HepG2 (cell line): ENCODE measurements around the gene CNOT1. TPM values are rescaled to one million over a fixed set of nuclear protein-coding genes. Genes with fewer than 3 reads are reported as not detected.

Source experiments
- AGO2 ChIP-seq: fragments of 200-400 bp; formaldehyde crosslinking; optimal IDR thresholded peaks from 2 replicates; pipeline ENCODE3; 2017; ENCODE audit warnings: mild to moderate bottlenecking, low read depth, low read length, moderate library complexity
- CEBPB ChIP-seq: IDR thresholded peaks from 2 replicates; pipeline ENCODE4 v1.6.1; 2011; ENCODE audit warnings: low read depth, low read length, improper control_type of control experiment, borderline replicate concordance
- DMAP1 ChIP-seq: IDR thresholded peaks from 2 replicates; pipeline ENCODE4 v1.6.1; 2016
- GPBP1L1 ChIP-seq: sonication (generic); formaldehyde crosslinking; IDR thresholded peaks from 2 replicates; pipeline ENCODE4 v1.5.0; 2020; ENCODE audit warnings: mild to moderate bottlenecking, missing genetic modification reagents
- HIVEP1 ChIP-seq: sonication (generic); formaldehyde crosslinking; IDR thresholded peaks from 2 replicates; pipeline ENCODE4 v1.4.0; 2020; ENCODE audit warnings: mild to moderate bottlenecking, missing genetic modification reagents
- HNRNPH1 ChIP-seq: fragments of 200-400 bp; formaldehyde crosslinking; optimal IDR thresholded peaks from 2 replicates; pipeline ENCODE3; 2017; ENCODE audit warnings: mild to moderate bottlenecking, low read depth, low read length
- IKZF1 ChIP-seq: fragments of 450-650 bp; IDR thresholded peaks from 2 replicates; pipeline ENCODE4 v1.7.1; 2016
- KDM6A ChIP-seq: IDR thresholded peaks from 2 replicates; pipeline ENCODE4 v1.6.1; 2016; ENCODE audit warnings: low read depth
- RARA ChIP-seq: IDR thresholded peaks from 2 replicates; pipeline ENCODE4 v1.6.1; 2016; ENCODE audit warnings: missing genetic modification reagents, missing compliant biosample characterization
- REST ChIP-seq, 2 experiments: IDR thresholded peaks; 2 replicates each; pipeline ENCODE4 v1.6.1; 2011 to 2012; ENCODE audit warnings: low read length in 2 of 2, borderline replicate concordance in 1 of 2, low read depth in 1 of 2, mild to moderate bottlenecking in 1 of 2, moderate library complexity in 1 of 2
- RFXANK ChIP-seq: IDR thresholded peaks from 2 replicates; pipeline ENCODE4 v1.6.1; 2016
- SP2 ChIP-seq: sonication (generic); formaldehyde crosslinking; IDR thresholded peaks from 2 replicates; pipeline ENCODE4 v1.5.1; 2020; ENCODE audit warnings: mild to moderate bottlenecking, missing genetic modification reagents
- SP5 ChIP-seq: IDR thresholded peaks from 2 replicates; pipeline ENCODE4 v1.6.1; 2016; ENCODE audit warnings: low read depth, borderline replicate concordance
- TGIF2 ChIP-seq: IDR thresholded peaks from 2 replicates; pipeline ENCODE4 v1.6.1; 2016; ENCODE audit warnings: control low read depth, missing compliant biosample characterization
- XBP1 ChIP-seq: sonication (generic); formaldehyde crosslinking; IDR thresholded peaks from 2 replicates; pipeline ENCODE4 v1.5.0; 2020; ENCODE audit warnings: missing genetic modification reagents
- YEATS4 ChIP-seq: sonication (generic); formaldehyde crosslinking; IDR thresholded peaks from 2 replicates; pipeline ENCODE4 v1.4.0; 2020; ENCODE audit warnings: missing genetic modification reagents, borderline replicate concordance
- ZFP82 ChIP-seq: sonication (generic); formaldehyde crosslinking; IDR thresholded peaks from 2 replicates; pipeline ENCODE4 v1.5.1; 2020; ENCODE audit warnings: mild to moderate bottlenecking, missing genetic modification reagents, borderline replicate concordance
- ZNF350 ChIP-seq: sonication (generic); formaldehyde crosslinking; IDR thresholded peaks from 2 replicates; pipeline ENCODE4 v1.4.0; 2020; ENCODE audit warnings: mild to moderate bottlenecking, low read depth, missing genetic modification reagents, borderline replicate concordance
- ZNF615 ChIP-seq: sonication (generic); formaldehyde crosslinking; IDR thresholded peaks from 2 replicates; pipeline ENCODE4 v1.5.0; 2020; ENCODE audit warnings: mild to moderate bottlenecking, missing genetic modification reagents, borderline replicate concordance
- ZNF674 ChIP-seq: sonication (generic); formaldehyde crosslinking; IDR thresholded peaks from 2 replicates; pipeline ENCODE4 v1.5.0; 2020; ENCODE audit warnings: low read depth, mild to moderate bottlenecking, missing genetic modification reagents
- ZNF780A ChIP-seq: sonication (generic); formaldehyde crosslinking; IDR thresholded peaks from 2 replicates; pipeline ENCODE4 v1.8.0; 2022; ENCODE audit warnings: mild to moderate bottlenecking, missing genetic modification reagents, moderate library complexity
- ZSCAN30 ChIP-seq: sonication (generic); formaldehyde crosslinking; IDR thresholded peaks from 2 replicates; pipeline ENCODE4 v1.5.0; 2020; ENCODE audit warnings: mild to moderate bottlenecking, missing genetic modification reagents
- polyA plus RNA-seq, 8 experiments: library from polyadenylated mRNA; depleted of rRNA in 3 of 8; stranded (reverse) in 7 of 8; unstranded in 1 of 8; fragments of >200 nt; fragmentation: Illumina TruSeq in 4 of 8; extraction: Trizol in 4 of 8; gene quantifications; 2 replicates each; pipeline versions ENCODE4 v1.2.1 to v1.2.3, GENCODE V29; 2011 to 2016; ENCODE audit warnings: low read depth in 4 of 8, missing spikeins in 1 of 8, mixed read lengths in 1 of 8; ENCODE audit not compliant: insufficient read depth in 1 of 8
- total RNA-seq, 5 experiments: library from RNA; depleted of rRNA; stranded (reverse); fragments of >200 nt; fragmentation: Illumina TruSeq; extraction: Trizol; gene quantifications; 2 replicates each; pipeline ENCODE4 v1.2.3, GENCODE V29; 2016; ENCODE audit warnings: low read depth in 1 of 5
- TF ChIP-seq, protein P1 (sequence below): sonication (generic); formaldehyde crosslinking; conservative IDR thresholded peaks from 2 replicates; pipeline ENCODE4 v1.4.0; 2020; ENCODE audit warnings: missing genetic modification reagents
- TF ChIP-seq, protein P2 (sequence below): IDR thresholded peaks from 2 replicates; pipeline ENCODE4 v1.6.1; 2016; ENCODE audit warnings: missing compliant biosample characterization, missing genetic modification reagents, borderline replicate concordance
- TF ChIP-seq, protein P3 (sequence below): sonication (generic); formaldehyde crosslinking; IDR thresholded peaks from 2 replicates; pipeline ENCODE4 v1.5.0; 2020; ENCODE audit warnings: missing genetic modification reagents, mild to moderate bottlenecking, borderline replicate concordance

The CNOT1 gene
- total and polyA plus RNA-seq, 2 of the 13 experiments (the other 11 are each of a cell fraction or from before 2014, with no cell fraction given): 188 to 232 TPM

DNA sequence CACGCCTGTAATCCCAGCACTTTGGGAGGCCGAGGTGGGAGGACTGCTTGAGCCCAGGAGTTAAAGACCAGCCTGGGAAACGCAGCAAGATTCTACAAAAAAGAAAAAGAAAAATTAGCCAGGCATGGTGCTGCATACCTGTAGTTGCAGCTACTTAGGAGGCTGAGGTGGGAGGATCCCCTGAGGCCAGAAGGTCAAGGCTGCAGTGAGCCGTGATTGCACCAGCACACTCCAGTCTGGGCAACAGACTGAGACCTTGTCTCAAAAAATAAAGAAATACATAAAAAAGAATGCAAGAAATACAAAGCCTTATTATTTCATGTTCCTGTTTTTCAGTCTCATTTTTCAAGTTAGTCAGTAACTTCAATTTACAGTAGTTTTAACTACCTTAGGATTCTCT, 5.9 kb upstream of the CNOT1 start (continued):
- TF ChIP-seq REST (IDR thresholded peaks at IDR 0.05; ENCODE audit: borderline replicate concordance in 1 of 2, low read depth in 1 of 2, low read length in 2 of 2) (no peak), TGIF2 (CRISPR knock-in tag) (no peak), ZNF674 (CRISPR knock-in tag) (no peak), DMAP1 (no peak), RFXANK (CRISPR knock-in tag) (no peak), HNRNPH1 (no peak), IKZF1 (no peak), HIVEP1 (CRISPR knock-in tag) (no peak), KDM6A (CRISPR knock-in tag) (no peak), RARA (CRISPR knock-in tag) (peak; percentile 46; the same call in 1 of the 2 replicates), XBP1 (no peak), SP5 (CRISPR knock-in tag) (peak; percentile 41; the same call in 1 of the 2 replicates), AGO2 (no peak), GPBP1L1 (no peak), ZNF780A (no peak), CEBPB (peak; percentile 45; the same call in 1 of the 2 replicates), ZSCAN30 (no peak), ZNF615 (CRISPR knock-in tag) (no peak), ZFP82 (no peak), YEATS4 (no peak), SP2 (no peak), ZNF350 (no peak)
- TF ChIP-seq, protein P1, sequence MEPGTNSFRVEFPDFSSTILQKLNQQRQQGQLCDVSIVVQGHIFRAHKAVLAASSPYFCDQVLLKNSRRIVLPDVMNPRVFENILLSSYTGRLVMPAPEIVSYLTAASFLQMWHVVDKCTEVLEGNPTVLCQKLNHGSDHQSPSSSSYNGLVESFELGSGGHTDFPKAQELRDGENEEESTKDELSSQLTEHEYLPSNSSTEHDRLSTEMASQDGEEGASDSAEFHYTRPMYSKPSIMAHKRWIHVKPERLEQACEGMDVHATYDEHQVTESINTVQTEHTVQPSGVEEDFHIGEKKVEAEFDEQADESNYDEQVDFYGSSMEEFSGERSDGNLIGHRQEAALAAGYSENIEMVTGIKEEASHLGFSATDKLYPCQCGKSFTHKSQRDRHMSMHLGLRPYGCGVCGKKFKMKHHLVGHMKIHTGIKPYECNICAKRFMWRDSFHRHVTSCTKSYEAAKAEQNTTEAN: no peak
- TF ChIP-seq, protein P2, sequence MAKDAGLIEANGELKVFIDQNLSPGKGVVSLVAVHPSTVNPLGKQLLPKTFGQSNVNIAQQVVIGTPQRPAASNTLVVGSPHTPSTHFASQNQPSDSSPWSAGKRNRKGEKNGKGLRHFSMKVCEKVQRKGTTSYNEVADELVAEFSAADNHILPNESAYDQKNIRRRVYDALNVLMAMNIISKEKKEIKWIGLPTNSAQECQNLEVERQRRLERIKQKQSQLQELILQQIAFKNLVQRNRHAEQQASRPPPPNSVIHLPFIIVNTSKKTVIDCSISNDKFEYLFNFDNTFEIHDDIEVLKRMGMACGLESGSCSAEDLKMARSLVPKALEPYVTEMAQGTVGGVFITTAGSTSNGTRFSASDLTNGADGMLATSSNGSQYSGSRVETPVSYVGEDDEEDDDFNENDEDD (CRISPR knock-in tag): no peak
- TF ChIP-seq, protein P3, sequence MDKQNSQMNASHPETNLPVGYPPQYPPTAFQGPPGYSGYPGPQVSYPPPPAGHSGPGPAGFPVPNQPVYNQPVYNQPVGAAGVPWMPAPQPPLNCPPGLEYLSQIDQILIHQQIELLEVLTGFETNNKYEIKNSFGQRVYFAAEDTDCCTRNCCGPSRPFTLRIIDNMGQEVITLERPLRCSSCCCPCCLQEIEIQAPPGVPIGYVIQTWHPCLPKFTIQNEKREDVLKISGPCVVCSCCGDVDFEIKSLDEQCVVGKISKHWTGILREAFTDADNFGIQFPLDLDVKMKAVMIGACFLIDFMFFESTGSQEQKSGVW: no peak
